ENCODE results near the gene FOXS1.

Gene FOXS1

DNA sequence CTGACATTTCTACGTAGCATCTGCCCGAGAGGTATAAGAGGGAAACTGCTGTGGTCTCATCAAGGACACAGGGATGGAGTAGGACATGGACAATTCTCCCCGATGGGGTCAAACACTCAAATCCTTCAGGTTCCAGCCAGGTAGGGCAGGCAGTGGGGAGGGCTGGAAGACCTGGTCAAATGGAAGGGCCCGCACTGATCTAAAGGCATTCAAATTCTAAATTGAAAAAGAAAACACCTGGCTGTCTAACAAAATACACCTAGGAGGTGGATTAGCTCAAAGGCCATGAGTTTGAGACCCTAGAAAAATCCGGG lies 16.7 kb upstream of the FOXS1 start:
- DNase-seq (ENCODE audit: low read depth, low spot score): no peak
- ChIA-PET CTCF (interaction anchor here (1.2 to 7.0 kb wide), 3 partner anchors 10 to 89 kb away, joined by 3 to 86 read pairs (median 4); partner anchors contain the start of gene FOXS1), POLR2A (no interaction called here)
- no peak overlapping the region for H3K4me3 ChIP-seq (ENCODE audit: low read depth, low read length)
- TF ChIP-seq, protein P1, sequence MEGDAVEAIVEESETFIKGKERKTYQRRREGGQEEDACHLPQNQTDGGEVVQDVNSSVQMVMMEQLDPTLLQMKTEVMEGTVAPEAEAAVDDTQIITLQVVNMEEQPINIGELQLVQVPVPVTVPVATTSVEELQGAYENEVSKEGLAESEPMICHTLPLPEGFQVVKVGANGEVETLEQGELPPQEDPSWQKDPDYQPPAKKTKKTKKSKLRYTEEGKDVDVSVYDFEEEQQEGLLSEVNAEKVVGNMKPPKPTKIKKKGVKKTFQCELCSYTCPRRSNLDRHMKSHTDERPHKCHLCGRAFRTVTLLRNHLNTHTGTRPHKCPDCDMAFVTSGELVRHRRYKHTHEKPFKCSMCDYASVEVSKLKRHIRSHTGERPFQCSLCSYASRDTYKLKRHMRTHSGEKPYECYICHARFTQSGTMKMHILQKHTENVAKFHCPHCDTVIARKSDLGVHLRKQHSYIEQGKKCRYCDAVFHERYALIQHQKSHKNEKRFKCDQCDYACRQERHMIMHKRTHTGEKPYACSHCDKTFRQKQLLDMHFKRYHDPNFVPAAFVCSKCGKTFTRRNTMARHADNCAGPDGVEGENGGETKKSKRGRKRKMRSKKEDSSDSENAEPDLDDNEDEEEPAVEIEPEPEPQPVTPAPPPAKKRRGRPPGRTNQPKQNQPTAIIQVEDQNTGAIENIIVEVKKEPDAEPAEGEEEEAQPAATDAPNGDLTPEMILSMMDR (IDR thresholded peaks at IDR 0.05; ENCODE audit: insufficient read depth, low read length, missing control alignments): no peak

- peak overlapping the region; percentile 48 for H3K4me3 ChIP-seq (ENCODE audit: low read depth, low read length)
- POLR2A ChIA-PET: no interaction called here
- no peak for DNase-seq (ENCODE audit: low read depth, low spot score)
- CTCF ChIA-PET: interaction anchor here (1.2 to 7.0 kb wide), 3 partner anchors 9 to 89 kb away, joined by 3 to 86 read pairs (median 4); partner anchors contain the start of gene FOXS1
- TF ChIP-seq, protein P1 (IDR thresholded peaks at IDR 0.05; ENCODE audit: insufficient read depth, low read length, missing control alignments): no peak
Measured at GRCh38 chr20:31861385-31862156, 16.2 kb upstream of the FOXS1 start.

GRCh38 chr20:31861135-31861384 lies 15.7 kb upstream of the FOXS1 start:
- ChIA-PET CTCF (interaction anchor here (0.9 to 10.4 kb wide), 4 partner anchors 9 to 90 kb away, joined by 3 to 113 read pairs (median 45); partner anchors contain the start of gene FOXS1), POLR2A (no interaction called here)
- peak overlapping the region; percentile 48 for H3K4me3 ChIP-seq (ENCODE audit: low read depth, low read length)
- TF ChIP-seq, protein P1 (IDR thresholded peaks at IDR 0.05; ENCODE audit: insufficient read depth, low read length, missing control alignments): no peak
- no peak for DNase-seq (ENCODE audit: low read depth, low spot score)

DNA sequence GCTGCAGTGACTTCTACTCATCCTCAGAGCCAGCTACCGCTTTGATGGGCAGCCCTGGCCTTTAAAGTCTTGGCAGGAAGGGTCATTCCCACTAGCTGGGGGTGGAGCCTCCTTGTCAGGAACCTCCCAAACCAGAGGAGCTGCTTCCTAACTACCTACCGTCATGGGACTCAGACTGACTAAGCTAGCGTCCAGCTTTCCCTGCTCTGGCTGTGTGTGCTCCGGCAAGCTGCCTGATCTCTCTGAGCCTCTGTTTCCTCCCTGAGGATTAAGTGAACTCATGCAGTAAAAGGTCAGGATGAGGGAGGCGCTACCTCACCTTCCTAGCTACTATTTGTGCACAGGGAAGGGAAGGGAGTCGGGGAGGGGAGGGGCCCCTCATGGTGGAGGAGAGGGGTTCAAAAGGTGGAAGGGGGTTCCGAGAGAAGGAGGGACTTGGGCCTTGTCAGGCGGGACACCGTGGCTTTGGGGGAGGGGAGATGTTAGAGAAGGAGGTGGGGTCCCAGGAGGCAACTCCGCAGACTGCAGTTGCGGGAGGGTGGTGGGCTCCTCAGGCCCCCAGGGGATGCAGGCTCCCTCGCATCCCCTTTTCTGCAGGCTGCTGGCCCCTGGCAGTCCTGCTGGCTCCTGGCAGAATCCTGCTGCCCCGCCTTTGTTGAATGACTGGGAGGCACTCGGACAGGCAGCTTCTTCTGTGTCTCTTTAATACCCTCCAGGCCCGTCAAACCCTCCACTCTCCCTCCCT lies 15.2 kb upstream of the FOXS1 start:
- TF ChIP-seq, protein P1 (IDR thresholded peaks at IDR 0.05; ENCODE audit: insufficient read depth, low read length, missing control alignments): no peak
- ChIA-PET CTCF (interaction anchor here (0.9 to 10.4 kb wide), 5 partner anchors 8 to 91 kb away, joined by 3 to 113 read pairs (median 6); partner anchors contain the start of genes FOXS1 and PDRG1), POLR2A (no interaction called here)
- no peak for DNase-seq (ENCODE audit: low read depth, low spot score)
- H3K4me3 ChIP-seq (ENCODE audit: low read depth, low read length): peak overlapping the region; percentile 48

- TF ChIP-seq, protein P1 (IDR thresholded peaks at IDR 0.05; ENCODE audit: insufficient read depth, low read length, missing control alignments): no peak
- CTCF ChIA-PET: interaction anchor here (0.9 to 10.4 kb wide), 5 partner anchors 7 to 92 kb away, joined by 3 to 113 read pairs (median 6); partner anchors contain the start of genes FOXS1 and PDRG1
- H3K4me3 ChIP-seq (ENCODE audit: low read depth, low read length): no peak overlapping the region
Measured at GRCh38 chr20:31859998-31860380, 14.6 kb upstream of the FOXS1 start.

More at GRCh38 chr20:31859998-31860380, 14.6 kb upstream of the FOXS1 start:
- POLR2A ChIA-PET: no interaction called here
- no peak for DNase-seq (ENCODE audit: low read depth, low spot score)
